GM20000 (cell line): ENCODE results near the gene VPS37C.

ENCODE experiments used
- DNase-seq: peaks from one replicate; pipeline ENCODE4 v3.0.0; 2012; ENCODE audit warnings: low spot score
- TF ChIP-seq, protein P1 (sequence below): IDR thresholded peaks from 2 replicates; pipeline ENCODE4 v1.5.1; 2012; ENCODE audit warnings: mild to moderate bottlenecking, control low read depth; ENCODE audit errors: extremely low read depth, missing control alignments

The VPS37C gene

DNA sequence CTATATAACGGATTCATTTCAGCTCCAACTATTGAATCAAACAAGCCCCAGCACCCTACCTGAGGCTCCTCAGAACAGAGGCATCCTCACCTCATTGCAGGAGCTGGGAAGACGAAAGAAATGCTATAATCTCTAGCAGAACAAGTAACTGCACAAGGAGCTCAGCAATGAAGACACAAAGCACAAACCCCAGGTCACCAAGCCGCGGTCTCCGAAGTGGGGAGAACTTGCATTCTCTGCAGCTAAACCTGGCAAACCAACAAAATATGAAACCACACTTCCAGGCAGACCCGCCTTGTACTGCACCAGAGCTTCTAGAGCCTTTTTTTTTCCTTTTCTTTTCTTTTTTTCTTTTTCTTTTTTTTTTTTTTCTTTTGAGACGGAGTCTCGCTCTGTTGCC is 80.7 kb downstream of the VPS37C start:
- DNase-seq, result no peak
- TF ChIP-seq, protein P1, sequence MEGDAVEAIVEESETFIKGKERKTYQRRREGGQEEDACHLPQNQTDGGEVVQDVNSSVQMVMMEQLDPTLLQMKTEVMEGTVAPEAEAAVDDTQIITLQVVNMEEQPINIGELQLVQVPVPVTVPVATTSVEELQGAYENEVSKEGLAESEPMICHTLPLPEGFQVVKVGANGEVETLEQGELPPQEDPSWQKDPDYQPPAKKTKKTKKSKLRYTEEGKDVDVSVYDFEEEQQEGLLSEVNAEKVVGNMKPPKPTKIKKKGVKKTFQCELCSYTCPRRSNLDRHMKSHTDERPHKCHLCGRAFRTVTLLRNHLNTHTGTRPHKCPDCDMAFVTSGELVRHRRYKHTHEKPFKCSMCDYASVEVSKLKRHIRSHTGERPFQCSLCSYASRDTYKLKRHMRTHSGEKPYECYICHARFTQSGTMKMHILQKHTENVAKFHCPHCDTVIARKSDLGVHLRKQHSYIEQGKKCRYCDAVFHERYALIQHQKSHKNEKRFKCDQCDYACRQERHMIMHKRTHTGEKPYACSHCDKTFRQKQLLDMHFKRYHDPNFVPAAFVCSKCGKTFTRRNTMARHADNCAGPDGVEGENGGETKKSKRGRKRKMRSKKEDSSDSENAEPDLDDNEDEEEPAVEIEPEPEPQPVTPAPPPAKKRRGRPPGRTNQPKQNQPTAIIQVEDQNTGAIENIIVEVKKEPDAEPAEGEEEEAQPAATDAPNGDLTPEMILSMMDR, result no peak
